ENCODE results near the gene ACYP1. TPM values are rescaled to one million over a fixed set of nuclear protein-coding genes. Genes with fewer than 3 reads are reported as not detected.

ACYP1 gene
- total RNA-seq, 1 experiment from 2014 or later, result 21.3 TPM

- in situ Hi-C loops (cut with HindIII; ENCODE audit: low pct_unique_long_range_greater_than_20kb, low sequenced_read_pairs) (no loop called here), intact Hi-C loops (cut with micrococcal nuclease; ENCODE audit: unreplicated experiment) (no loop called here)
- H3K36me3 ChIP-seq (ENCODE audit: control insufficient read depth, insufficient read depth, low read length), result peaks cover 7% of the 10 kb centered on the region; the same call in 1 of the 2 replicates
- no peaks in the 10 kb centered on the region for H3K4me1 ChIP-seq (ENCODE audit: control insufficient read depth, insufficient read depth, low read length)
- TF ChIP-seq POLR2AphosphoS5 (IDR thresholded peaks at IDR 0.05; ENCODE audit: low read depth, low read length), result no peak
- no peak for TF ChIP-seq TCF7L2 (IDR thresholded peaks at IDR 0.05; ENCODE audit: low read depth, low read length)
- TF ChIP-seq CTCF (IDR thresholded peaks at IDR 0.05), result no peak
- TF ChIP-seq, protein P1, sequence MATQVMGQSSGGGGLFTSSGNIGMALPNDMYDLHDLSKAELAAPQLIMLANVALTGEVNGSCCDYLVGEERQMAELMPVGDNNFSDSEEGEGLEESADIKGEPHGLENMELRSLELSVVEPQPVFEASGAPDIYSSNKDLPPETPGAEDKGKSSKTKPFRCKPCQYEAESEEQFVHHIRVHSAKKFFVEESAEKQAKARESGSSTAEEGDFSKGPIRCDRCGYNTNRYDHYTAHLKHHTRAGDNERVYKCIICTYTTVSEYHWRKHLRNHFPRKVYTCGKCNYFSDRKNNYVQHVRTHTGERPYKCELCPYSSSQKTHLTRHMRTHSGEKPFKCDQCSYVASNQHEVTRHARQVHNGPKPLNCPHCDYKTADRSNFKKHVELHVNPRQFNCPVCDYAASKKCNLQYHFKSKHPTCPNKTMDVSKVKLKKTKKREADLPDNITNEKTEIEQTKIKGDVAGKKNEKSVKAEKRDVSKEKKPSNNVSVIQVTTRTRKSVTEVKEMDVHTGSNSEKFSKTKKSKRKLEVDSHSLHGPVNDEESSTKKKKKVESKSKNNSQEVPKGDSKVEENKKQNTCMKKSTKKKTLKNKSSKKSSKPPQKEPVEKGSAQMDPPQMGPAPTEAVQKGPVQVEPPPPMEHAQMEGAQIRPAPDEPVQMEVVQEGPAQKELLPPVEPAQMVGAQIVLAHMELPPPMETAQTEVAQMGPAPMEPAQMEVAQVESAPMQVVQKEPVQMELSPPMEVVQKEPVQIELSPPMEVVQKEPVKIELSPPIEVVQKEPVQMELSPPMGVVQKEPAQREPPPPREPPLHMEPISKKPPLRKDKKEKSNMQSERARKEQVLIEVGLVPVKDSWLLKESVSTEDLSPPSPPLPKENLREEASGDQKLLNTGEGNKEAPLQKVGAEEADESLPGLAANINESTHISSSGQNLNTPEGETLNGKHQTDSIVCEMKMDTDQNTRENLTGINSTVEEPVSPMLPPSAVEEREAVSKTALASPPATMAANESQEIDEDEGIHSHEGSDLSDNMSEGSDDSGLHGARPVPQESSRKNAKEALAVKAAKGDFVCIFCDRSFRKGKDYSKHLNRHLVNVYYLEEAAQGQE (IDR thresholded peaks at IDR 0.05; ENCODE audit: insufficient read depth in 1 of 2, low read depth in 2 of 2, low read length in 1 of 2), result no peak
- no peak for TF ChIP-seq SIN3A (IDR thresholded peaks at IDR 0.05; ENCODE audit: borderline replicate concordance, insufficient read depth, low read depth, low read length)
- DNase-seq (ENCODE audit: low read depth, low spot score) (no peak), ATAC-seq (no peak)
- H3K27me3 ChIP-seq (ENCODE audit: control insufficient read depth, insufficient read depth, low read length), result no peaks in the 10 kb centered on the region
- ChIA-PET CTCF (no interaction called here), POLR2A (no interaction called here)
- BruUV-seq (replicated peaks), result no TSS peak
- no peak overlapping the region for H3K4me3 ChIP-seq (ENCODE audit: low read depth in 2 of 2, low read length in 2 of 2)
- H3K9me3 ChIP-seq (ENCODE audit: control insufficient read depth, insufficient read depth, low read depth, low read length), result no peaks in the 10 kb centered on the region
- no peak overlapping the region for H3K27ac ChIP-seq (ENCODE audit: low read length)
Observed at GRCh38 chr14:75094896-75095295, 31.1 kb upstream of the ACYP1 start.

DNA sequence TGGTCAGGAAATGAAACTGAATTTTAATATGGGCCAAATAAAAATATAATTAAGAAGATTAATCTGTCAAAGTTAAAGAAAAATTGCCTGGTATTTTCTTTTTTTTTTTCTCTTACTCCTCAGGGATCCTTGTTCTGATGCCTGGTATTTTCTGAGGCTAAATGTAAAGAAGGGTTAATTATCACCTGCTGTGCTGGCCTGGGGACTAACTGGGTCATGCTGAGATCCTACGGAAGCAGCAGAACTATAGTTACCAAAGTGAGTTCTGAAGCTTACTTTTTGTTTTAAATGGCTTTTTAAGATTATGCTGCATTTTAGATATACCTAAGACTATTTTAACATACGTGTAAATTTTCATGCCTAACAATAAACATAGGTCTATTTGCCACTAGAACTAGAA is 28.9 kb upstream of the ACYP1 start:
- TF ChIP-seq, protein P1 (IDR thresholded peaks at IDR 0.05; ENCODE audit: insufficient read depth in 1 of 2, low read depth in 2 of 2, low read length in 1 of 2), result no peak
- TF ChIP-seq POLR2AphosphoS5 (IDR thresholded peaks at IDR 0.05; ENCODE audit: low read depth, low read length) (no peak), CTCF (IDR thresholded peaks at IDR 0.05) (no peak), TCF7L2 (IDR thresholded peaks at IDR 0.05; ENCODE audit: low read depth, low read length) (no peak), SIN3A (IDR thresholded peaks at IDR 0.05; ENCODE audit: borderline replicate concordance, insufficient read depth, low read depth, low read length) (no peak)
- CTCF ChIA-PET, result no interaction called here
- H3K4me1 ChIP-seq (ENCODE audit: control insufficient read depth, insufficient read depth, low read length), result no peaks in the 10 kb centered on the region
- no TSS peak for BruUV-seq (replicated peaks)
- in situ Hi-C loops (cut with HindIII; ENCODE audit: low pct_unique_long_range_greater_than_20kb, low sequenced_read_pairs) (no loop called here), intact Hi-C loops (cut with micrococcal nuclease; ENCODE audit: unreplicated experiment) (no loop called here)
- DNase-seq (ENCODE audit: low read depth, low spot score) (no peak), ATAC-seq (no peak)
- no peak overlapping the region for H3K27ac ChIP-seq (ENCODE audit: low read length)
- H3K4me3 ChIP-seq (ENCODE audit: low read depth in 2 of 2, low read length in 2 of 2), result no peak overlapping the region
- no peaks in the 10 kb centered on the region for H3K9me3 ChIP-seq (ENCODE audit: control insufficient read depth, insufficient read depth, low read depth, low read length)
- H3K36me3 ChIP-seq (ENCODE audit: control insufficient read depth, insufficient read depth, low read length), result peaks cover 8% of the 10 kb centered on the region
- H3K27me3 ChIP-seq (ENCODE audit: control insufficient read depth, insufficient read depth, low read length), result no peaks in the 10 kb centered on the region
- POLR2A ChIA-PET, result no interaction called here
